Measurements from ENCODE around the gene CCDC92.

- no peak for TF ChIP-seq CHD2 (IDR thresholded peaks at IDR 0.05; ENCODE audit: low read depth, low read length)
- no peak for TF ChIP-seq KMT2B (CRISPR knock-in tag; IDR thresholded peaks at IDR 0.05)
- no peak for TF ChIP-seq SP1 (IDR thresholded peaks at IDR 0.05)
- TF ChIP-seq SP1 (CRISPR knock-in tag; IDR thresholded peaks at IDR 0.05): no peak
- TF ChIP-seq, protein P1, sequence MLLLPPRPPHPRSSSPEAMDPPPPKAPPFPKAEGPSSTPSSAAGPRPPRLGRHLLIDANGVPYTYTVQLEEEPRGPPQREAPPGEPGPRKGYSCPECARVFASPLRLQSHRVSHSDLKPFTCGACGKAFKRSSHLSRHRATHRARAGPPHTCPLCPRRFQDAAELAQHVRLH (CRISPR knock-in tag; IDR thresholded peaks at IDR 0.05; ENCODE audit: borderline replicate concordance, low read depth): no peak
Observed at GRCh38 chr12:123965382-123965781, 7.2 kb downstream of the CCDC92 start.

All from HepG2 (cell line).